NCI-H345 (cell line): ENCODE measurements around the gene MSX2.
A peak's percentile ranks its signal among the peaks of the same experiment; 100 is the strongest.
"Not testable (repeated sequence)": the region's sequence is repeated elsewhere in the genome, so short reads cannot be mapped to it uniquely, and the experiment has no call there.

Source experiments
- DNase-seq: peaks from one replicate; lab custom pipeline; 2025; lab: John Stamatoyannopoulos, UW

The MSX2 gene

GRCh38 chr5:174733091-174733690, 8.8 kb downstream of the MSX2 start:
- DNase-seq = no peak

- DNase-seq = no peak
These were observed 9.5 kb downstream of the MSX2 start for GRCh38 chr5:174733836-174734235.

GRCh38 chr5:174734571-174735497, 10.5 kb downstream of the MSX2 start:
- no peak for DNase-seq

GRCh38 chr5:174735498-174736330, 11.3 kb downstream of the MSX2 start:
- DNase-seq = peak; percentile 21

GRCh38 chr5:174736331-174736721, 11.9 kb downstream of the MSX2 start:
- DNase-seq = no peak

- no peak for DNase-seq
These were observed 12.4 kb downstream of the MSX2 start for GRCh38 chr5:174736777-174737176.

- no peak for DNase-seq
These were observed 12.9 kb downstream of the MSX2 start for GRCh38 chr5:174737330-174737729.

GRCh38 chr5:174741352-174741751, 17.0 kb downstream of the MSX2 start:
- DNase-seq = no peak

GRCh38 chr5:174744896-174745295, 20.5 kb downstream of the MSX2 start:
- DNase-seq = no peak

GRCh38 chr5:174745590-174746103, 21.3 kb downstream of the MSX2 start:
- no peak for DNase-seq

GRCh38 chr5:174750711-174751110, 26.3 kb downstream of the MSX2 start:
- DNase-seq = no peak

GRCh38 chr5:174751154-174752000, 27.0 kb downstream of the MSX2 start:
- DNase-seq = no peak

- DNase-seq = no peak
These were observed 27.7 kb downstream of the MSX2 start for GRCh38 chr5:174752121-174752520.

GRCh38 chr5:174755106-174755505, 30.7 kb downstream of the MSX2 start:
- no peak for DNase-seq

- no peak for DNase-seq
These were observed 34.7 kb downstream of the MSX2 start for GRCh38 chr5:174759091-174759490.

- DNase-seq = no peak
These were observed 36.3 kb downstream of the MSX2 start for GRCh38 chr5:174760721-174761120.

- DNase-seq = not testable (repeated sequence)
These were observed 37.0 kb downstream of the MSX2 start for GRCh38 chr5:174761341-174761740.

- DNase-seq = no peak
These were observed 39.9 kb downstream of the MSX2 start for GRCh38 chr5:174764309-174764708.

- DNase-seq = no peak
These were observed 41.2 kb downstream of the MSX2 start for GRCh38 chr5:174765540-174765939.

- no peak for DNase-seq
These were observed 43.3 kb downstream of the MSX2 start for GRCh38 chr5:174767670-174768069.

- DNase-seq = no peak
These were observed 44.6 kb downstream of the MSX2 start for GRCh38 chr5:174769005-174769404.
